Activated naive CD4-positive, alpha-beta T cell treated with anti-CD3 and anti-CD28 coated beads for 36 hours (primary cell): ENCODE data around the gene CBFB. TPM values are rescaled to one million over a fixed set of nuclear protein-coding genes. Genes with fewer than 3 reads are reported as not detected.
"Not testable (repeated sequence)": the region's sequence is repeated elsewhere in the genome, so short reads cannot be mapped to it uniquely, and the experiment has no call there.

Experiments used
- CTCF ChIA-PET: fragments of 350-600 bp; sonication (Branson Sonifier 250); formaldehyde crosslinking; loops from one replicate; lab custom pipeline; 2021; ENCODE audit warnings: antibody characterized with exemption; lab: Charles Lee
- DNase-seq: peaks from one replicate; pipeline ENCODE4 v3.0.0-alpha.2; 2020
- H3K27ac Mint-ChIP-seq: one replicate; pipeline ENCODE4 v1.8.0; 2021; ENCODE audit warnings: mild to moderate bottlenecking, mixed read lengths
- H3K27me3 Mint-ChIP-seq: one replicate; pipeline ENCODE4 v1.8.0; 2021; ENCODE audit warnings: low read depth, mixed read lengths
- H3K36me3 Mint-ChIP-seq: one replicate; pipeline ENCODE4 v1.8.0; 2021; ENCODE audit warnings: low read depth, mixed read lengths
- H3K4me1 Mint-ChIP-seq: one replicate; pipeline ENCODE4 v1.8.0; 2021; ENCODE audit warnings: low read depth, mixed read lengths
- H3K4me3 Mint-ChIP-seq: one replicate; pipeline ENCODE4 v1.8.0; 2021; ENCODE audit warnings: mild to moderate bottlenecking, moderate library complexity, mixed read lengths
- H3K9me3 Mint-ChIP-seq: one replicate; pipeline ENCODE4 v1.8.0; 2021; ENCODE audit warnings: mixed read lengths
- intact Hi-C: fragments of 100-400 bp; cut with micrococcal nuclease; formaldehyde crosslinking; loops from one replicate; pipeline ENCODE4 v1.15.1; 2023
- total RNA-seq, 2 experiments: library from RNA; stranded (reverse); gene quantifications; one replicate each; pipeline ENCODE4 v1.2.3, GENCODE V29; 2021

Gene CBFB
- total RNA-seq, 2 experiments from 2014 or later, result 79.6 to 86.8 TPM

DNA sequence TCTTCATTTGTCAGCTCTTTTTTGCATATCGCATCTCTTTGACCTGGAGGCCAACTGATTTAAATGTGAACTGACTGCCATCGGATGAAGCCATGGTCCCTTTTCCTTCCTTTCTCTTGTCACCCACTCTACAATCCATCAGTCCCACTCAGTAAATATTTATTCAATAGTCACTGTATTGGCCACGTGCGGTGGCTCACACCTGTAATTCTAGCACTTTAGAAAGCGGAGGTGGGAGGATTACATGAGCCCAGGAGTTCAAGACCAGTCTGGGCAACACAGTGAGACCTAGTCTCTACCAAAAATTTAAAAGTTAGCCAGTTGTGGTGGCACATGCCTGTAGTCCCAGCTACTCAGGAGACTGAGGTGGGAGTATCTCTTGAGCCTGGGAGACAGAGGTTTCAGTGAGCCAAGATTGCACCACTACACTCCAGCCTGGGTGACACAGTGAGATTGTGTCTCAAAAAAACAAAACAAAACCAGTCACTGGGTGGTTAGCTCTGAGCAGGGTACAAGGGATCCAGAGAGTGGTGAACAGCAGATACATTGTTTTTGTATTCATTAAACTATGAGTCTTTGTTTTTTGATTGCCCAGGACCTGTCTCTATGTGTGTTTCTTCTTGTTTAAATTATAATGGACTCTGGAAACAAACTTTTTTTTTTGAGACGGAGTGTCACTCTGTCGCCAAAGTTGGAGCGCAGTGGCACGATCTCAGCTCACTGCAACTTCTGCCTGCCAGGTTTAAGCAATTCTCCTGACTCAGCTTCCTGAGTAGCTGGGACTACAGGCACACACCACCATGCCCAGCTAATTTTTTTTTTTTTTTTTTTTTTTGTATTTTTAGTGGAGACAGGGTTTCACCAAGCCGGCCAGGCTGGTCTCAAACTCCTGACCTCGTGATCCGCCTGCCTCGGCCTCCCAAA is 87.7 kb downstream of the CBFB start:
- intact Hi-C loops, result no loop called here
- peaks cover 6% of the 10 kb centered on the region for H3K36me3 Mint-ChIP-seq
- H3K27me3 Mint-ChIP-seq, result no peaks in the 10 kb centered on the region
- no peak overlapping the region for H3K27ac Mint-ChIP-seq
- CTCF ChIA-PET, result interaction anchor here (0.7 to 0.9 kb wide), 3 partner anchors 54 to 303 kb away, joined by 3 to 7 read pairs (median 3); partner anchors contain the start of gene NOL3
- H3K9me3 Mint-ChIP-seq, result no peaks in the 10 kb centered on the region
- H3K4me1 Mint-ChIP-seq, result peaks cover 18% of the 10 kb centered on the region
- DNase-seq, result no peak
- no peak overlapping the region for H3K4me3 Mint-ChIP-seq

DNA sequence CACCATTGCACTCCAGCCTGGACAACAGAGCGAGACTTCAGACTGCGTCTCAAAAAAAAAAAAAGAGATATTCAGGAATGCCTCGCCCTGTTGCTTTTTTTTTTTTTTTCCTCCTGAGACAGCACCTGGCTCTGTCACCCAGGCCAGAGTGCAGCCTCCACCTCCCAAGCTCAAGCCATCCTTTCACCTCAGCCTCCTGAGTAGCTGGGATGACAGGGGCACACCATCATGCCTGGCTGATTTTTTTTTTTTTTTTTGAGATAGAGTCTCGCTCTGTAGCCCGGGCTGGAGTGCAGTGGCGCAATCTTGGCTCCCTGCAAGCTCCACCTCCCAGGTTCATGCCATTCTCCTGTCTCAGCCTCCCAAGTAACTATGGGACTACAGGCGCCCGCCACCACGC is 88.8 kb downstream of the CBFB start:
- intact Hi-C loops, result no loop called here
- peaks cover 12% of the 10 kb centered on the region for H3K4me1 Mint-ChIP-seq
- no peak overlapping the region for H3K4me3 Mint-ChIP-seq
- CTCF ChIA-PET, result no interaction called here
- no peak overlapping the region for H3K27ac Mint-ChIP-seq
- no peaks in the 10 kb centered on the region for H3K27me3 Mint-ChIP-seq
- DNase-seq, result no peak
- peaks cover 8% of the 10 kb centered on the region for H3K36me3 Mint-ChIP-seq
- no peaks in the 10 kb centered on the region for H3K9me3 Mint-ChIP-seq

DNA sequence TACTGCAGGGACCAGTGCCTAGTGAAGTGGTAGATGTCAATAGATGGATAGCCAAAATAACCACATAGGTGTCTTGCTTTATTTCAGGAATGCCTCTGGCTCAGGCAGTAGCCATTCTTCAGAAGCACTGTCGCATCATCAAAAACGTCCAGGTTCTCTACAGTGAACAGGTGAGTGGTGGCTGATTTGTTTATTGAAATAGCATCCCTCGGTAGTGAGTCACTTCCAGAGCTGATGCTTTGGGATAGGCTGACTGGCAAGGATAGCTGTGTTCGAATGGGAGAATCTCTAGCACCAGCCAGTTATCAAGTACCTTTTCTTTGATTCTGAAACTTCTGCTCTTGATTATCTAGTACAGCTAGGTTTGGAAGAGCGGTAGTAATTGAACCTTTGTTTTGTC is 91.1 kb downstream of the CBFB start:
- no peak overlapping the region for H3K27ac Mint-ChIP-seq
- no peak for DNase-seq
- H3K4me1 Mint-ChIP-seq, result peaks cover 1% of the 10 kb centered on the region
- H3K9me3 Mint-ChIP-seq, result no peaks in the 10 kb centered on the region
- peaks cover 17% of the 10 kb centered on the region for H3K36me3 Mint-ChIP-seq
- no peak overlapping the region for H3K4me3 Mint-ChIP-seq
- intact Hi-C loops, result no loop called here
- CTCF ChIA-PET, result interaction anchor here (0.7 to 1.9 kb wide), 5 partner anchors 18 to 159 kb away, joined by 3 to 5 read pairs (median 4); partner anchors contain the start of gene CES3
- no peaks in the 10 kb centered on the region for H3K27me3 Mint-ChIP-seq

DNA sequence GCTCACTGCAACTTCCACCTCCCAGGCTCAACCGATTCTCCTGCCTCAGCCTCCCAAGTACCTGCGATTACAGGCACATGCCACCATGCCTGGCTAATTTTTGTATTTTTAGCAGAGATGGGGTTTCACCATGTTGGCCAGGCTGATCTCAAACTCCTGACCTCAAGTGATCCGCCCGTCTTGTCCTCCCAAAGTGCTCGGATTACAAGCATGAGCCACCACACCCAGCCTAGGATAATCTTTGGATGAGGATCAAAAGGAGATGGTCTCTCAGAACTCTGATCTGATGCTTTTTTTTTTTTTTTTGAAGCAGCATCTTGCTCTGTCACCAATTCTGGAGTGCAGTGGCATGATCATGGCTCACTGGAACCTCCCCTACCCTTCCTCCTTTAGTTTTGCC is 93.8 kb downstream of the CBFB start:
- H3K36me3 Mint-ChIP-seq, result peaks cover 26% of the 10 kb centered on the region
- H3K27me3 Mint-ChIP-seq, H3K4me3 Mint-ChIP-seq, H3K27ac Mint-ChIP-seq, DNase-seq, H3K4me1 Mint-ChIP-seq, H3K9me3 Mint-ChIP-seq, intact Hi-C loops, CTCF ChIA-PET: not testable (repeated sequence)

DNA sequence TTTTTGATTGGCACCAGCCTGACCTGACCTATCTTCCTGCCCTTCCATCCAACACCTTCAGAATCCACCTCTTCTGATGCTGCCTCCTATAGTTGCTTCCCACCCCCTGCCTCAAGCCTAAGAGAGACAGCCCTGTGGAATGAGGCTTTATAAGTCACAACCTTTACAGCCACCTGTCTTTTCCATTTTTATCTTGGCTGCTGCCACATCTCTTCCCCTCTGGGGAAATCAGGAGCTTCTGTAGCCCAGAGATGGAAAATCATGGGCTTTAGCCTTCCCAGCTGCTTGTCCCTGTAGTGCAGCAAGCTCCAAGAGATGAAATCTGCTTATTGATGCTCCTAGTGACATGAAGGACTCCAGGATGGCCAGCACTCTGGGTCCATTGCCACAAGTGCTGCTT is 99.5 kb downstream of the CBFB start:
- Mint-ChIP-seq H3K36me3 (peaks cover 39% of the 10 kb centered on the region), H3K4me3 (no peak overlapping the region), H3K27me3 (no peaks in the 10 kb centered on the region), H3K4me1 (no peaks in the 10 kb centered on the region), H3K9me3 (no peaks in the 10 kb centered on the region), H3K27ac (no peak overlapping the region)
- CTCF ChIA-PET, result interaction anchor here (0.9 to 1.1 kb wide), 2 partner anchors 27 to 111 kb away, joined by 3 to 6 read pairs; no protein-coding TSS in a partner anchor
- intact Hi-C loops, result no loop called here
- DNase-seq, result no peak

DNA sequence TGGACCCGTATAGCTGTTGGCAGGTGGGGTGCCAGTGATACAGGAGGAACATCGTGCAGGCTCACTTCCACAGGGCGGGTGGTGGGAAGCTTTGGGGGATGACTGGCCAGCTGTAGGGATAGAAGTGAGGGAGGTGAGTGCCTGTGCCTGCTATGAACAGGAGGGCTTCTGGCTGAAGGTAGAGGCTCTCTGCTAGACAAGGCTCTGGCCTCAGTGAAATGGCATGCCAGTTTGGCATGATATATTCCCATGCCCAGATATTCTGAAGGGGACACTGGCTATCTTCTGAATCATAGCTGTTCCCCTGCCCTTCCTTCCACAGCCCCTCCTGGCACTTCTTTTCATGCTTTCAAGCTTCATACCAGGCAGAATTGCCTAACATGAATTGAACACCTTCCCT is 99.9 kb downstream of the CBFB start:
- DNase-seq, result no peak
- intact Hi-C loops, result no loop called here
- H3K27me3 Mint-ChIP-seq, result no peaks in the 10 kb centered on the region
- no peaks in the 10 kb centered on the region for H3K4me1 Mint-ChIP-seq
- H3K27ac Mint-ChIP-seq, result no peak overlapping the region
- CTCF ChIA-PET, result interaction anchor here (0.6 to 1.1 kb wide), 3 partner anchors 27 to 177 kb away, joined by 3 to 6 read pairs (median 3); no protein-coding TSS in a partner anchor
- no peaks in the 10 kb centered on the region for H3K9me3 Mint-ChIP-seq
- H3K36me3 Mint-ChIP-seq, result peaks cover 34% of the 10 kb centered on the region
- no peak overlapping the region for H3K4me3 Mint-ChIP-seq

DNA sequence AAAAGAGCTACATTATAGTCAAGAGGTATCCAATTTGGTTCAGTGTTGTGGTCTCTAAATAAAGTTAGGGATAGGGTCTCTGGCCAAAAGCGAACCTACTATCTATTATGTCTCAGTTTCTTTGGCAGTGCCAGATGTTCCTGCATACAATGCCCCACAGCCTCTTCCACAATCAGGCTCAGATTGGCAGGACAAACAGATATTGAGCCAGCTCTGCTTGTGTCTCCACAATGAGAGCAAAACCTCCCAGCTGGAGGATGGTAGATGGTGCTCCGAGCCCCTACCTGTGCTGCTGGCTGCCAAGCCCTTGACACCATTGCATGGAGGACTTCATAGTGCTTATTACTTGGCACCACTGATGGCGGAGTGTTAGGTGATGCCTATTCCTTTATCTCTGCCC is 100.5 kb downstream of the CBFB start:
- peaks cover 33% of the 10 kb centered on the region for H3K36me3 Mint-ChIP-seq
- DNase-seq, result no peak
- intact Hi-C loops, result no loop called here
- no peaks in the 10 kb centered on the region for H3K9me3 Mint-ChIP-seq
- CTCF ChIA-PET, result interaction anchor here (0.6 to 1.6 kb wide), 3 partner anchors 25 to 177 kb away, joined by 3 to 4 read pairs (median 3); no protein-coding TSS in a partner anchor
- H3K4me3 Mint-ChIP-seq, result no peak overlapping the region
- H3K27me3 Mint-ChIP-seq, result no peaks in the 10 kb centered on the region
- no peak overlapping the region for H3K27ac Mint-ChIP-seq
- H3K4me1 Mint-ChIP-seq, result no peaks in the 10 kb centered on the region

DNA sequence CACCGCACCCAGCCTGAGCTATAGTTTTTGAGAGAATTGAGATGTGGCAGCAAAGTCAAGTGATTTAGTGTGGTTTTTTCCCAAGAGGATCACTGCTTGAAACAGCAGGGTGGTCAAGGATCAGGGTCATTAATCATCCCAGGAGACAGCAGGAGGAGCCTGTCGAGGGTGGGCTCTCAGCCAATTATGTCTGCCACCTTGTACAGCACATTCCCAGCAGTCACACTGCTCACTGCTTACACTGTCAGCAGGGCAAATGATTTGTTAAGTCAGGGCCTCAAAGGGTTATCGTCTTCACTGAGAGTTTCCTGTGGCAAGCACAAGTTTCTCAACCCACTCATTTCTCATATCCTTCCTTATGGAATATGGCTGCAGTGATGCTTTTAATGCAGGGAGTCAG is 108.7 kb downstream of the CBFB start:
- no peak overlapping the region for H3K4me3 Mint-ChIP-seq
- peaks cover 46% of the 10 kb centered on the region for H3K36me3 Mint-ChIP-seq

DNA sequence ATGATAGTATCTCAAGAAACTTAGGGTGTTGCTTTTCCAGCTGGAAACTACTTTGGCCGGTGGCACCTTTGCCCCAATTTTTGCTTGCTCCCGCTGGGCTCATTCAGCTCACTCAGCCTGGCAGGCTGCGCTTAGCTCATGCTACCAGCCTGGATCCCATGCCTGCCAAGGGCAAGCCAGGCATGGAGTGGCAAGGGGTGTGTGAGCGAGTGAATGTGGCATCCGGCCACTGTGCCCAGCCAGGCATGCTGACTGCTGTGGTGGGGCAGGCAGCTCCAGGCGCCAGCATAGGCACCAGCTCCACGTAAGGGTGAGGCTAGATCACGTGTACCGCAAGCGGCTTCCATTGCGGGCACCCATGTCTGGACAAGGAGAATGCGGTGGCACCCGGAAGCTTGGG is 112.4 kb downstream of the CBFB start:
- no peak for DNase-seq
- Mint-ChIP-seq H3K27me3 (no peaks in the 10 kb centered on the region), H3K4me1 (no peaks in the 10 kb centered on the region), H3K36me3 (peaks cover 59% of the 10 kb centered on the region), H3K9me3 (no peaks in the 10 kb centered on the region), H3K4me3 (no peak overlapping the region), H3K27ac (no peak overlapping the region)
- intact Hi-C loops, result no loop called here
- CTCF ChIA-PET, result interaction anchor here (1.2 to 1.7 kb wide), 5 partner anchors 44 to 213 kb away, joined by 3 to 8 read pairs (median 3); partner anchors contain the start of gene CES3

More for the DNA sequence above, 108.7 kb downstream of the CBFB start:
- no peaks in the 10 kb centered on the region for H3K9me3 Mint-ChIP-seq
- DNase-seq, result no peak
- no peaks in the 10 kb centered on the region for H3K27me3 Mint-ChIP-seq
- CTCF ChIA-PET, result interaction anchor here (0.6 to 2.3 kb wide), 4 partner anchors 18 to 114 kb away, joined by 3 to 11 read pairs (median 3); no protein-coding TSS in a partner anchor
- H3K27ac Mint-ChIP-seq, result no peak overlapping the region
- intact Hi-C loops, result no loop called here
- no peaks in the 10 kb centered on the region for H3K4me1 Mint-ChIP-seq

DNA sequence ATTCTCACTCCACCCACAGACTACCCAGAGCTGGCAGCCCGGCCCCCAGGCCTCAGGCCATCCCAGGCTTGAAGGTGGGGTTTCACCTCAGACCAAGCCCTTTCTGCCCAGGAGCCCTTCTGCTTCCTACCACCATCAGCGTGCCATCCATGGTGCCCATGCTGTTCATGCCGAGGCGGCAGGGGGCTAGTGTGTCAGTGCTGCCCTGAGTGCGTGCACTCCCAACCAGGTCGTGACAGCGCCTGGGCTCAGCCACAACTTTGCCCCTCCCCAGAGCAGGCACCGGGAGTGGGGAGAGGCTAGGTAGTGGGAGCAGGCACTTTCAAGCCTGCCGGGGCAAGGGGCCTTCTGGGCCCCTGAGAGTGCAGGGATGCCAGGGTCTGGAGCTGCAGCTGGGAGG is 113.4 kb downstream of the CBFB start:
- Mint-ChIP-seq H3K4me1 (no peaks in the 10 kb centered on the region), H3K4me3 (no peak overlapping the region), H3K36me3 (peaks cover 64% of the 10 kb centered on the region), H3K9me3 (no peaks in the 10 kb centered on the region), H3K27me3 (no peaks in the 10 kb centered on the region), H3K27ac (no peak overlapping the region)
- CTCF ChIA-PET, result interaction anchor here (1.2 kb wide), 2 partner anchors 89 to 182 kb away, joined by 3 read pairs; partner anchors contain the start of gene CES3
- no peak for DNase-seq
- intact Hi-C loops, result no loop called here

DNA sequence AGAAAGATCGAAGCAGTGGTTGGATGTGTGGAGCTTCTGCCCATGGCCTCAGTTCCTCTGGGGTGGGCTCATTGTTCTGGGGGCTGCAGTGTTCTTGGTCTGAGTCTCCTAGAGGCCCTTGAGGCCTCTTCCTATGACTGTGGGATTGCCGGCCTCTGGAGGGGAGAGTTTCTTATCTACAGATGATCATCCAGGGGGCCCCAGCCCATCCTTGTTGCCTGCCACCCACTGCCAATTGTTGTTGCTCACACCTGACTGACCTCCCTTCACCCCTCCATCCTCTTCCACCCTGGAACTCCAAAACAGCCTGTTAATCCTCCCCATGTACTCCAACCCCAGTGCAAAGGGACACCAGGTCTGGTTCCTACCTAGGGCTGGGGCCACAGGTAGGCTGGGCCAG is 116.0 kb downstream of the CBFB start:
- Mint-ChIP-seq H3K27me3 (no peaks in the 10 kb centered on the region), H3K4me3 (no peak overlapping the region), H3K27ac (no peak overlapping the region), H3K9me3 (no peaks in the 10 kb centered on the region), H3K4me1 (no peaks in the 10 kb centered on the region), H3K36me3 (peaks cover 70% of the 10 kb centered on the region)
- intact Hi-C loops, result no loop called here
- CTCF ChIA-PET, result no interaction called here
- no peak for DNase-seq

DNA sequence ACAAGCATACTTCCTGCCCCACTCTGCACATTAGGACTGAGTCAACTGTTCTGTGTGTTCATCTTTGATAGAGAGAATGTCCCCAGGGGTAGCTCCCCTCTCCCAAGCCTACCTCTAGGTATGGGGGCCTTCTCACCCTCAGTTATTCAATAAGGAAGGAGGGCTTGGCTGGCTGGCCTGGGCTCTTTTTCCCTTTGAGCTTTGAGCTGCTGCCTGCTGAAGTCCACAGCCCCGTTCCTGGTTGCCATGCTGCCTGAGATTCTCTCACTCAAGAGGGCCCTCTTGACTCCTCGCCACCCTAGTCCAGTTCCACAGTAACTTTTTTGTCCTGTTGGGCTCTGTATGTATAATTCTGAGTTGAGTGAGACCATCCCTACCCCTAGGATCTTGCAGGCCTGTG is 116.8 kb downstream of the CBFB start:
- no peak for DNase-seq
- CTCF ChIA-PET, result interaction anchor here (0.9 to 1.3 kb wide), 2 partner anchors 10 to 198 kb away, joined by 5 read pairs; no protein-coding TSS in a partner anchor
- no peak overlapping the region for H3K27ac Mint-ChIP-seq
- no peaks in the 10 kb centered on the region for H3K4me1 Mint-ChIP-seq
- H3K4me3 Mint-ChIP-seq, result no peak overlapping the region
- peaks cover 63% of the 10 kb centered on the region for H3K36me3 Mint-ChIP-seq
- H3K9me3 Mint-ChIP-seq, result no peaks in the 10 kb centered on the region
- no peaks in the 10 kb centered on the region for H3K27me3 Mint-ChIP-seq
- intact Hi-C loops, result no loop called here
